ENCODE results near the gene MKLN1.
"Not testable (repeated sequence)": the region's sequence is repeated elsewhere in the genome, so short reads cannot be mapped to it uniquely, and the experiment has no call there.

MKLN1 gene

GRCh38 chr7:131456338-131456737 is 128.7 kb downstream of the MKLN1 start:
- H3K9me3 ChIP-seq (ENCODE audit: insufficient read depth, low read length), result no peaks in the 10 kb centered on the region
- TF ChIP-seq CTCF (IDR thresholded peaks at IDR 0.05; ENCODE audit: insufficient read depth, low read length, poor library complexity, severe bottlenecking), result no peak
- no peak for TF ChIP-seq EZH2phosphoT487 (conservative IDR thresholded peaks at IDR 0.05; ENCODE audit: low read length)
- no peaks in the 10 kb centered on the region for H3K36me3 ChIP-seq (ENCODE audit: low read length)
- no peak overlapping the region for H3K27ac ChIP-seq (ENCODE audit: low read depth, low read length)
- no peaks in the 10 kb centered on the region for H3K9me2 ChIP-seq (replicated peaks; ENCODE audit: insufficient read depth, low read length)
- H3K4me2 ChIP-seq (ENCODE audit: low read depth, low read length, poor library complexity, severe bottlenecking), result no peak overlapping the region
- no peaks in the 10 kb centered on the region for H4K20me1 ChIP-seq (ENCODE audit: low read depth, low read length)
- no peak overlapping the region for H3K4me3 ChIP-seq (ENCODE audit: insufficient read depth, low read length, poor library complexity, severe bottlenecking)
- H2AFZ ChIP-seq (ENCODE audit: low read depth, low read length, severe bottlenecking), result no peak overlapping the region
- no peaks in the 10 kb centered on the region for H3K27me3 ChIP-seq (ENCODE audit: low read length)
- no peak overlapping the region for H3K9ac ChIP-seq (ENCODE audit: low read length)
- H3F3A ChIP-seq (ENCODE audit: insufficient read depth), result no peaks in the 10 kb centered on the region
- H3K79me2 ChIP-seq (ENCODE audit: insufficient read depth, low read length), result no peaks in the 10 kb centered on the region

- H3K36me3 ChIP-seq (ENCODE audit: low read length), result 0 out of 2 replicates have a peak, but pooled peaks cover 2% of the 10 kb centered on the region
- TF ChIP-seq CTCF (IDR thresholded peaks at IDR 0.05; ENCODE audit: insufficient read depth, low read length, poor library complexity, severe bottlenecking) (no peak), EZH2phosphoT487 (conservative IDR thresholded peaks at IDR 0.05; ENCODE audit: low read length) (no peak)
- H3K79me2 ChIP-seq (ENCODE audit: insufficient read depth, low read length), result no peaks in the 10 kb centered on the region
- no peaks in the 10 kb centered on the region for H3K9me3 ChIP-seq (ENCODE audit: insufficient read depth, low read length)
- H3K27ac ChIP-seq (ENCODE audit: low read depth, low read length), result no peak overlapping the region
- H3F3A ChIP-seq (ENCODE audit: insufficient read depth), result no peaks in the 10 kb centered on the region
- no peak overlapping the region for H3K4me2 ChIP-seq (ENCODE audit: low read depth, low read length, poor library complexity, severe bottlenecking)
- H4K20me1 ChIP-seq (ENCODE audit: low read depth, low read length), result no peaks in the 10 kb centered on the region
- H3K4me3 ChIP-seq (ENCODE audit: insufficient read depth, low read length, poor library complexity, severe bottlenecking), result no peak overlapping the region
- H3K9me2 ChIP-seq (replicated peaks; ENCODE audit: insufficient read depth, low read length), result no peaks in the 10 kb centered on the region
- H3K27me3 ChIP-seq (ENCODE audit: low read length), result no peaks in the 10 kb centered on the region
- H2AFZ ChIP-seq (ENCODE audit: low read depth, low read length, severe bottlenecking), result no peak overlapping the region
- H3K9ac ChIP-seq (ENCODE audit: low read length), result no peak overlapping the region
Measured at GRCh38 chr7:131459256-131459655, 131.6 kb downstream of the MKLN1 start.

GRCh38 chr7:131462059-131462458 is 134.4 kb downstream of the MKLN1 start:
- H3K27me3 ChIP-seq (ENCODE audit: low read length), result no peaks in the 10 kb centered on the region
- H3K9ac ChIP-seq (ENCODE audit: low read length), result no peak overlapping the region
- no peak overlapping the region for H3K4me2 ChIP-seq (ENCODE audit: low read depth, low read length, poor library complexity, severe bottlenecking)
- TF ChIP-seq CTCF (IDR thresholded peaks at IDR 0.05; ENCODE audit: insufficient read depth, low read length, poor library complexity, severe bottlenecking) (no peak), EZH2phosphoT487 (conservative IDR thresholded peaks at IDR 0.05; ENCODE audit: low read length) (no peak)
- H3K36me3 ChIP-seq (ENCODE audit: low read length), result peaks cover 7% of the 10 kb centered on the region; the same call in 1 of the 2 replicates
- H4K20me1 ChIP-seq (ENCODE audit: low read depth, low read length), result no peaks in the 10 kb centered on the region
- no peaks in the 10 kb centered on the region; the same call in 1 of the 2 replicates for H3F3A ChIP-seq (ENCODE audit: insufficient read depth)
- H3K4me3 ChIP-seq (ENCODE audit: insufficient read depth, low read length, poor library complexity, severe bottlenecking), result no peak overlapping the region
- H3K9me3 ChIP-seq (ENCODE audit: insufficient read depth, low read length), result no peaks in the 10 kb centered on the region
- no peak overlapping the region for H2AFZ ChIP-seq (ENCODE audit: low read depth, low read length, severe bottlenecking)
- H3K27ac ChIP-seq (ENCODE audit: low read depth, low read length), result no peak overlapping the region
- H3K79me2 ChIP-seq (ENCODE audit: insufficient read depth, low read length), result no peaks in the 10 kb centered on the region
- no peaks in the 10 kb centered on the region for H3K9me2 ChIP-seq (replicated peaks; ENCODE audit: insufficient read depth, low read length)

- H3K79me2 ChIP-seq (ENCODE audit: insufficient read depth, low read length); H3K36me3 ChIP-seq (ENCODE audit: low read length); H4K20me1 ChIP-seq (ENCODE audit: low read depth, low read length); H3K9me2 ChIP-seq (replicated peaks; ENCODE audit: insufficient read depth, low read length); H3F3A ChIP-seq (ENCODE audit: insufficient read depth); H3K4me3 ChIP-seq (ENCODE audit: insufficient read depth, low read length, poor library complexity, severe bottlenecking); H3K4me2 ChIP-seq (ENCODE audit: low read depth, low read length, poor library complexity, severe bottlenecking); H2AFZ ChIP-seq (ENCODE audit: low read depth, low read length, severe bottlenecking); H3K27ac ChIP-seq (ENCODE audit: low read depth, low read length); H3K9me3 ChIP-seq (ENCODE audit: insufficient read depth, low read length); H3K9ac ChIP-seq (ENCODE audit: low read length); H3K27me3 ChIP-seq (ENCODE audit: low read length): not testable (repeated sequence)
Measured at GRCh38 chr7:131462715-131463114, 135.0 kb downstream of the MKLN1 start.

All from SU-DHL-6 (cell line).